HCT116 (cell line): ENCODE results near the gene BPTF.
"Not testable (repeated sequence)": the region's sequence is repeated elsewhere in the genome, so short reads cannot be mapped to it uniquely, and the experiment has no call there.

ENCODE experiments used
- ATF3 ChIP-seq: IDR thresholded peaks from 2 replicates; pipeline ENCODE4 v1.6.1; 2012
- CEBPB ChIP-seq: IDR thresholded peaks from 2 replicates; pipeline ENCODE4 v1.6.1; 2012; ENCODE audit warnings: low read depth
- CTCF ChIP-seq, 3 experiments: fragments of 200-600 bp in 1 of 3; sonication (generic) in 1 of 3; IDR thresholded peaks in 2 of 3; conservative IDR thresholded peaks in 1 of 3; 2 replicates each; pipeline ENCODE4 v1.5.1; 2012 to 2017; ENCODE audit warnings: low read depth in 2 of 3, low read length in 2 of 3, antibody characterized with exemption in 1 of 3, borderline replicate concordance in 1 of 3, control low read depth in 1 of 3, mild to moderate bottlenecking in 1 of 3, mixed read lengths in 1 of 3, mixed run types in 1 of 3, moderate library complexity in 1 of 3; ENCODE audit not compliant: insufficient read depth in 1 of 3
- EZH2 ChIP-seq: fragments of 200-600 bp; sonication (generic); IDR thresholded peaks from 2 replicates; pipeline ENCODE4 v1.6.1; 2017; ENCODE audit warnings: antibody characterized with exemption, mixed run types
- EZH2phosphoT487 ChIP-seq: fragments of 200-600 bp; IDR thresholded peaks from 2 replicates; pipeline ENCODE4 v1.6.1; 2018; ENCODE audit warnings: antibody characterized with exemption, borderline replicate concordance
- POLR2A ChIP-seq: IDR thresholded peaks from 2 replicates; pipeline ENCODE4 v1.7.0; 2011; ENCODE audit warnings: borderline replicate concordance; ENCODE audit not compliant: insufficient read depth, insufficient read length; ENCODE audit errors: extremely low read depth
- POLR2AphosphoS5 ChIP-seq: IDR thresholded peaks from 2 replicates; pipeline ENCODE4 v1.6.1; 2011; ENCODE audit warnings: mild to moderate bottlenecking, low read depth, low read length, moderate library complexity
- RAD21 ChIP-seq: IDR thresholded peaks from 2 replicates; pipeline ENCODE4 v1.6.1; 2012; ENCODE audit warnings: low read depth, mild to moderate bottlenecking
- REST ChIP-seq: IDR thresholded peaks from 2 replicates; pipeline ENCODE4 v1.6.1; 2012; ENCODE audit warnings: low read depth

GRCh38 chr17:67963145-67963572, 137.9 kb downstream of the BPTF start:
- not testable (repeated sequence) for TF ChIP-seq EZH2phosphoT487, REST, CEBPB, POLR2A, EZH2, ATF3, POLR2AphosphoS5
- TF ChIP-seq RAD21, result peak; percentile 63
- TF ChIP-seq CTCF (IDR thresholded peaks at IDR 0.05 in 2 of 3, conservative IDR thresholded peaks at IDR 0.05 in 1 of 3; ENCODE audit: borderline replicate concordance in 1 of 3, insufficient read depth in 1 of 3, low read depth in 2 of 3, low read length in 2 of 3), result peak; percentile 59 to 70 (median 61); a peak in 5 of 6 replicates
